ENCODE data around the gene PRELID3B.

The PRELID3B gene

GRCh38 chr20:58984691-58985090 is 57.9 kb downstream of the PRELID3B start:
- peaks cover 44% of the 10 kb centered on the region for H3K36me3 ChIP-seq
- H3K4me1 ChIP-seq, result peaks cover 25% of the 10 kb centered on the region
- no peak for TF ChIP-seq CTCF (IDR thresholded peaks at IDR 0.05; ENCODE audit: low read depth, low read length)
- no peak overlapping the region for H3K4me3 ChIP-seq (ENCODE audit: low read depth, low read length)
- DNase-seq, result no peak
- H3K27me3 ChIP-seq, result no peaks in the 10 kb centered on the region
- no peaks in the 10 kb centered on the region for H3K9me3 ChIP-seq

Measured in BE2C (cell line).